ENCODE data around the gene MYZAP.
"Not testable (repeated sequence)": the region's sequence is repeated elsewhere in the genome, so short reads cannot be mapped to it uniquely, and the experiment has no call there.

MYZAP gene

GRCh38 chr15:57592836-57593420 lies 1.2 kb downstream of the MYZAP start:
- DNase-seq (ENCODE audit: low read depth in 2 of 2): no peak

- DNase-seq (ENCODE audit: low read depth in 2 of 2): no peak
Observed at GRCh38 chr15:57594479-57594878, 2.8 kb downstream of the MYZAP start.

DNA sequence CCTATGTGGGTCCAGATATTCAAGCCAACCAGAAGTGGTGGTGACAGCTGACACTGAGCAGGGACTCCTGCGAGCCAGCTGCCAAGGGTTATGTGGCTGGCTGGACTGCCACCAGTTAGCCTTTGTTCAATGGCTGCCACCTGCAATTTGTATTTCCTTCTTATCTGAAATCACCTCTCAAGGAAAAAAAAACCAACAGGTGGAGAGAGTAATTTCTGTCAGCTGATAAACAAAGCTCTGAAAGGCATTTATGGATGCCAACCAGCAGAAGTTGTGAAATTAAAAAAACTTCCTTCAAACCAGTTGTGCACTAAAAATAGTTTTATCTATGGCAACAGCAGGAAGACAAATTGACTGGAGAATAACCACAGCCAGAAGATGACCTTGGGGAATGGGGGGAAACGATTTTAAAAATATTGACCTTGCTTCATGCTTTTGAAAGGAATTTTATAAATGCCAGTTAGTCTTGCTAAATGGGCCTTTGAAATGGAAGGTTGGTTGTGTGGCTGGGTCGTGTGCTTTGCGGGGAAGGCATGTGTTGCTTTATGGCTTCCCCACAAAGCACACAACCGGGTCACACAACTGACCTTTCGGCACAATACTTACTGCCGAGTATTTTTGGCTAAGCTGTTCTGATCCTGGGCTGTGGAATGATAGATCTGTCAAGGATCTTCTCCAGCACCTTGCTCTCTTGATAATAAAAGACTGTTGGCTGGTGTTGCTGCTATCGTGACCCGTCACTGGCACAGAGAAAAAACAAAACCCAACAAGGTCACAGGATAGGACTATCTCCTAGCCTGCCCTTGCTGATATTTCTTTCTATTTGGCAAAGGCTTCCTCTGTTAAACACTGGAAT lies 3.5 kb downstream of the MYZAP start:
- no peak for DNase-seq (ENCODE audit: low read depth in 2 of 2)

DNA sequence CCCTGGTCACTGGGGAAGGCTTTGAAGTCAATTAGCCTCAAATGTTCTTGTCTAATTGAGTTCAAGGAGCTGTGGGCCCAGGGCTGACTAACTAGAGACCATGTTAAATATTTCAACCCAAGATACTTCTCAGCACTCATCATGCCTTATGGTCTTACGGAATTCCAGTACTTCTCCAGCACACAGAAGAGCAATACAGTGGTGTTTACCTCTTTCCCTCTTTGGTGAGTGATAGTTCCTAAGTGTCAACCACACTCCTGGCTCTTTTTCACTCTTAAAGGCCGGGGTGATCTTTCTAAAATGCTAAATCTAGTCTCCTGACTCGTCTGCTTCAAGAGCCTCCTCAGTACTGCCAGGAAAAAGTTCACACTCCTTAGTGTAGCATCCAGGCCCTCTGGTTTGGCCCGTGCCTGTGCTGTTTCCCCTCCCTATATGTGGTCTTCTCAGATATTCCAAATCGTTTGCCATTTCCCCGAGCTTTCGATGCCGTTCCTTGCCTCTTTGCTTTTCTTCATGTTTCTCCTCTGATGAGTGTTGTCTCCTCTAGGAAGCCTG lies 4.7 kb downstream of the MYZAP start:
- DNase-seq (ENCODE audit: low read depth in 2 of 2): no peak

DNA sequence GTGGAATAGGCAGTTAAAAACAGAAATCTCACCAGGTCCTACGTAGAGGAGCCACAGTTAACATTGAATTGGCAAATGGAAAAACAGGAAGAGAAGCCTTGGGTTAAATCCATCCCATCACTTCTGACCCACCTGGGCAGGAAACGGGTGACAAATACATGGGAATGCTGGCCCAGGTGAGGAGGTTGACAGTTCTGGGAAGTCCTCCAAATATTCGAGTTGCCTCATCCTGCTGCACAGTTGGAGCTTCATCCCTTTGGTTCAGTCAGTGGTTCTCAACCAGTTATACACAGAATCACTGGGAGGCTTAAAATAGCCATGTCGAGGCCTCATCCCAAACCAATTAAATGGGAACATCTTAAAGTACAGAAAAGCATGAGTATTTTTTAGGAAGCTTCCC lies 5.3 kb downstream of the MYZAP start:
- no peak for DNase-seq (ENCODE audit: low read depth in 2 of 2)

GRCh38 chr15:57597431-57597830 lies 5.7 kb downstream of the MYZAP start:
- no peak for DNase-seq (ENCODE audit: low read depth in 2 of 2)

DNA sequence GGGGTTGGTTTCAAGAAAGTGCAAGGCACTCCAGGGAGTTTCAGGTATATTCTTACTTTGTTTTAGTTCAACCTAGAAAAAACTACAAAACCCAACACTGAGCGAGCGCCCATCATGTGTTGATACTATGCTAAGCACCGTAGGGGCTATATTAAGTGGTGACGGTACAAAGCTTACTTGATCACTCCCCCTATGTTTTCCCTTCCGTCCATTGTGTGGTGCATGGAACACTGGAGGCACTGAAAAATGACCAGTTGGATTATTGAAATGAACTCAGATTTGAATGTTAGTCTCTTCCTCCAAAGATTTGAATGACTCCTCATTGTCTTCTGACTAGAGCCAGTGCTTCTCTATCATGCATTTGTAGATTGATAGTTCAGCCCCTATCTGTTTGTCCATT lies 6.6 kb downstream of the MYZAP start:
- no peak for DNase-seq (ENCODE audit: low read depth in 2 of 2)

GRCh38 chr15:57599296-57599810 lies 7.6 kb downstream of the MYZAP start:
- no peak for DNase-seq (ENCODE audit: low read depth in 2 of 2)

GRCh38 chr15:57600197-57600596 lies 8.5 kb downstream of the MYZAP start:
- no peak for DNase-seq (ENCODE audit: low read depth in 2 of 2)

DNA sequence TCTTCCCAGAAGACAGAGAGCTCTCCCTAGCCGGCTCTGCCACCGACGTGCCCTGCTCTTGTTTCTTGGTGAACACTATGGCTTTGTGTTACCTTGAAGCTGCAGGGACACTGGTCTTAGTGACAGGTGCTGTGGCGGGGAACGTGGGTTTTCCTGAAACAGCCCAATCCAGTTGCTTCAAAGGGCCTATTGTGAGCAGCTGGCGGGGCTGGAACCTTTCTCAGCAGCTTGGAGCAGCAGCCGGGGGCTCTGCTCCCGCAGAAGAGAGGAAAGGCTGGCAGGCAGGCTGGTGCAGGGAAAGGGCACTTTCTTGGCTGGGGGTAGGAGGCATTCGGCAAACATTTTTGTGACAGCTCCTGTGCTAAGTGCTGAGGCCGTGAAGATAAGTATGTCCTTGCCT lies 12.8 kb downstream of the MYZAP start:
- no peak for DNase-seq (ENCODE audit: low read depth in 2 of 2)

DNA sequence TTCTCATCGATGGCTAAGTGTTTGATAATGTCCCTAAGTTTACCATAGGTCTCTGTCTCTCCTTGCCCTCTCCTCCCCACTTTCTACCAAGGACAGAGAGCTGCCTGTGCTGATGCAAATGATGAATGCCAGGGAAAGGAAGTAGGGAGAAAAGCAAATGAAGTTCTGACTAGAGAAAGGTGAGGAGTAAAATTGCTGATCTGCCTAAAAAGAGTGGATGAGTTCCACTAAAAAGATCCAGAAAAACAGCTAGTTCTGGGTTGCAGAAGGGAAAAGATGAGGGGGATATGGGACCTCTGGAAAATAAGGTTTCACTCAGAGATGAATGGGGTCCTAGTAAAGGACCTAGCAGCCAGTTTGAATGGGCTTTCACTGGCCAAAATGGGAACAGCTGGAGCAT lies 13.8 kb downstream of the MYZAP start:
- DNase-seq (ENCODE audit: low read depth in 2 of 2): no peak

DNA sequence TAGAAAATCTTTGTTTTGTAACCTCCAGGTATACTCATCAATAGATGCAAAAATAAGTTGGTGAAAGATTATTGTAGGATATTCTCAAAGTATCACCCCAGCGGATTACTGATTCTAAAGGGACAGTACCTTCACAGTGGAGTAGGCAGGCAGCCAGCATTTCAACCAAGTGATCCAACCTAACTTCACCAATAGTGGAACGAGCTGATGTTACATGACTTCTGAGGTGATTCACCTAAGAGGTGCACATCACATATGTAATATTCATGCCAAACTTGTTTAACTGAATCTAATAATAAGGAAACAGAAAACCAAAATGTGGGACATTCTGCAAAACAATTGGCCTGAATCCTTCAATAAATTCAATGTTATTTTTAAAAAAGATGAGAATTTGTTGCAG lies 14.3 kb downstream of the MYZAP start:
- no peak for DNase-seq (ENCODE audit: low read depth in 2 of 2)

- no peak for DNase-seq (ENCODE audit: low read depth in 2 of 2)
Observed at GRCh38 chr15:57606816-57607215, 15.1 kb downstream of the MYZAP start.

GRCh38 chr15:57607570-57608000 lies 15.9 kb downstream of the MYZAP start:
- DNase-seq (ENCODE audit: low read depth in 2 of 2): no peak

GRCh38 chr15:57609805-57610529 lies 18.3 kb downstream of the MYZAP start:
- no peak for DNase-seq (ENCODE audit: low read depth in 2 of 2)

GRCh38 chr15:57611123-57611522 lies 19.4 kb downstream of the MYZAP start:
- no peak for DNase-seq (ENCODE audit: low read depth in 2 of 2)

DNA sequence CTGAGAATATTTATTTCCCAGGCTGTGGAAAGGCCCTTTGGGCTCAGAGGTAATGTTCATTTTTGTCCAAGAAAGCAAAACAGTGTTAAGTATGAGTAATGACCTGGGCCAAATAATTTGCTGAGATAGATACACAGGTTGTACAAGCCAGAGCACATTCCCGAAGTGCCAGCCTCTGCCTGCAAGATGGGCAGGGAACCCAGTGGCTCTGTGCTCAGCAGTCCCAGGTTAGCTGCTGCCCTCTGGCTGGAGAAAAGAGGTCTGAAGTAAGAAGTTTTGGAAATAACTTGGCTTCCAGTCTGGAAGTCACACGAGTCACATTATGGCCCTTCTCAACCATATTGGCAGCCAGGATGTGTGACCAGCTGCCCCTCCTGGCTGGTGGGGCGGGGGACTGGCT lies 20.2 kb downstream of the MYZAP start:
- no peak for DNase-seq (ENCODE audit: low read depth in 2 of 2)

- DNase-seq (ENCODE audit: low read depth in 2 of 2): no peak
Observed at GRCh38 chr15:57614241-57614640, 22.5 kb downstream of the MYZAP start.

GRCh38 chr15:57615951-57616496 lies 24.3 kb downstream of the MYZAP start:
- DNase-seq (ENCODE audit: low read depth in 2 of 2): not testable (repeated sequence)

GRCh38 chr15:57618325-57618724 lies 26.6 kb downstream of the MYZAP start:
- DNase-seq (ENCODE audit: low read depth in 2 of 2): no peak

- no peak for DNase-seq (ENCODE audit: low read depth in 2 of 2)
Observed at GRCh38 chr15:57619746-57620145, 28.0 kb downstream of the MYZAP start.

GRCh38 chr15:57624730-57625129 lies 33.0 kb downstream of the MYZAP start:
- no peak for DNase-seq (ENCODE audit: low read depth in 2 of 2)

Data from stimulated activated CD4-positive, alpha-beta T cell treated with anti-CD3 and anti-CD28 coated beads, Interleukin-1b, Interleukin-23, amount 100 ng/mL, for 1 hour (primary cell).